NT2/D1 (cell line): Measurements from ENCODE around the gene RAB7B.

Experiments used
- YY1 ChIP-seq: IDR thresholded peaks from 2 replicates; pipeline ENCODE4 v1.6.1; 2011; ENCODE audit not compliant: insufficient read length, insufficient read depth
- ZNF274 ChIP-seq: IDR thresholded peaks from 2 replicates; pipeline ENCODE4 v1.6.1; 2011; ENCODE audit warnings: mild to moderate bottlenecking, low read depth, low read length

GRCh38 chr1:205942631-205943159, 60.5 kb downstream of the RAB7B start:
- TF ChIP-seq YY1 = no peak
- no peak for TF ChIP-seq ZNF274
